ENCODE results near the gene GPX3. TPM values are rescaled to one million over a fixed set of nuclear protein-coding genes. Genes with fewer than 3 reads are reported as not detected.

GPX3 gene, protein sequence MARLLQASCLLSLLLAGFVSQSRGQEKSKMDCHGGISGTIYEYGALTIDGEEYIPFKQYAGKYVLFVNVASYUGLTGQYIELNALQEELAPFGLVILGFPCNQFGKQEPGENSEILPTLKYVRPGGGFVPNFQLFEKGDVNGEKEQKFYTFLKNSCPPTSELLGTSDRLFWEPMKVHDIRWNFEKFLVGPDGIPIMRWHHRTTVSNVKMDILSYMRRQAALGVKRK
- 100 to 1,000 TPM; 447 to 852 (median 690) TPM for total RNA-seq
- 100 to 1,000 TPM; 551 to 766 (median 552) TPM for polyA plus RNA-seq
- long read RNA-seq, donor 1, transcript GPX3-209 (6 exons, 1,478 nt), result minor isoform, 5 of 322 reads
- long read RNA-seq, donor 1, transcript GPX3-201 (5 exons, 1,636 nt), result major isoform, 258 of 322 reads
- long read RNA-seq, donor 1, partial matches to known transcripts, result 30 of 322 reads
- long read RNA-seq, donor 1, other reads (novel, unspliced or antisense), result 26 of 322 reads
- long read RNA-seq, donor 2, transcript GPX3-201 (5 exons, 1,636 nt), result major isoform, 802 of 966 reads
- long read RNA-seq, donor 2, transcript GPX3-209 (6 exons, 1,478 nt), result minor isoform, 15 of 966 reads
- long read RNA-seq, donor 2, transcript GPX3-202 (4 exons, 612 nt), result minor isoform, 22 of 966 reads
- long read RNA-seq, donor 2, partial matches to known transcripts, result 67 of 966 reads
- long read RNA-seq, donor 2, other reads (novel, unspliced or antisense), result 59 of 966 reads

- peak within 1 kb of the TSS; percentile 96 for H3K27ac ChIP-seq
- H3K9me3 ChIP-seq, result no peaks in the 10 kb centered on the region
- intact Hi-C loops (cut with DNase I), result loop anchor here in 1 of 2 donors (10.0 kb wide), 1 partner anchor 654 kb away; no protein-coding TSS in a partner anchor
- H3K27me3 ChIP-seq (ENCODE audit: insufficient read depth in 3 of 3, low read length in 2 of 3), result no peaks in the 10 kb centered on the region
- peak; percentile 96 to 98 for DNase-seq
- H3K4me3 ChIP-seq, result peak within 1 kb of the TSS; percentile 98
- H3K4me1 ChIP-seq, result peaks cover 50% of the 10 kb centered on the region
- no peak for TF ChIP-seq CTCF (IDR thresholded peaks at IDR 0.05)
- 2% methylated on average over 47 to 54 of the region's 54 CpGs for WGBS, 3 donors
- peaks cover 3 to 11% of the 10 kb centered on the region in 2 donors for H3K36me3 ChIP-seq (ENCODE audit: insufficient read depth in 1 of 2, low read depth in 1 of 2)
- peak; percentile 76 to 84 (median 77) for ATAC-seq
Measured at GRCh38 chr5:151020304-151021110, at the start of gene GPX3. TSS of gene GPX3 (plus strand) at chr5:151020591. CDS start at chr5:151020655, 64 bp downstream.

GRCh38 chr5:150978590-150978989, 41.8 kb upstream of the GPX3 start:
- intact Hi-C loops (cut with DNase I), result no loop called here

DNA sequence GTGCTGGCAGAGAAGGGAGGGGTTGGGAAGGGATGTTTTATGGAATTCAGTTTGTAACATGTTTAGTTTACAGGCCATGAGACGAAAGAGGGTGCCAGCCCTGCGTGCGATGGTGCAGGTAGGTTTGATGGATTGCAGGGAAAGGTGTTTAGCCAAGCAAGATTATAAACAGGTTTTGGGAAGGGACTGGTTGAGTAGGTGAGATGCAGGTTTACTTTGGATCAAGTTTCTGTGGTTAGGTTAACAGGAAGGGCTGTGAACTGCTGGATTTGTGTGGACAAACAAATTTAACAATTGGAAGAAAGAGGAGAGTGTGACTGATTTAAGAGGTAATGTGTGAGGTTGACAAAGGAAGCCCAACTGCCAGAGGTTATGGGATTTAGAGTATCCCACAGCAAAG, 32.6 kb upstream of the GPX3 start:
- Histone ChIP-seq H3K4me3 (no peak overlapping the region), H3K27ac (no peak overlapping the region), H3K4me1 (no peaks in the 10 kb centered on the region), H3K9me3 (no peaks in the 10 kb centered on the region), H3K27me3 (ENCODE audit: insufficient read depth in 3 of 3, low read length in 2 of 3) (no peaks in the 10 kb centered on the region), H3K36me3 (ENCODE audit: insufficient read depth in 1 of 2, low read depth in 1 of 2) (no peaks in the 10 kb centered on the region)
- TF ChIP-seq CTCF (IDR thresholded peaks at IDR 0.05), result no peak
- DNase-seq (no peak), ATAC-seq (no peak)
- WGBS, 3 donors, result 80 to 89% (median 86%) methylated on average over 3 of the region's 3 CpGs
- intact Hi-C loops (cut with DNase I), result loop anchor here in 1 of 2 donors (10.0 kb wide), 1 partner anchor 613 kb away; no protein-coding TSS in a partner anchor

More at GRCh38 chr5:150978590-150978989, 41.8 kb upstream of the GPX3 start:
- no peaks in the 10 kb centered on the region for H3K4me1 ChIP-seq
- ATAC-seq, result no peak
- WGBS, 3 donors, result 51 to 54% (median 51%) methylated on average over 3 of the region's 3 CpGs
- TF ChIP-seq CTCF (IDR thresholded peaks at IDR 0.05), result no peak
- H3K4me3 ChIP-seq, result no peak overlapping the region
- H3K36me3 ChIP-seq (ENCODE audit: insufficient read depth in 1 of 2, low read depth in 1 of 2), result no peaks in the 10 kb centered on the region
- H3K27me3 ChIP-seq (ENCODE audit: insufficient read depth in 3 of 3, low read length in 2 of 3), result no peaks in the 10 kb centered on the region
- no peak for DNase-seq
- peaks cover 24% of the 10 kb centered on the region for H3K9me3 ChIP-seq
- H3K27ac ChIP-seq, result no peak overlapping the region

- Histone ChIP-seq H3K27me3 (ENCODE audit: insufficient read depth in 3 of 3, low read length in 2 of 3) (no peaks in the 10 kb centered on the region), H3K4me3 (no peak overlapping the region), H3K27ac (no peak overlapping the region), H3K4me1 (no peaks in the 10 kb centered on the region), H3K36me3 (ENCODE audit: insufficient read depth in 1 of 2, low read depth in 1 of 2) (no peaks in the 10 kb centered on the region), H3K9me3 (no peaks in the 10 kb centered on the region)
- TF ChIP-seq CTCF (IDR thresholded peaks at IDR 0.05), result no peak
- ATAC-seq (peak in 1 of 4 donors; percentile 39), DNase-seq (no peak)
- 61 to 76% (median 72%) methylated on average over 3 of the region's 3 CpGs for WGBS, 3 donors
- intact Hi-C loops (cut with DNase I), result loop anchor here in 1 of 2 donors (10.0 kb wide), 1 partner anchor 615 kb away; no protein-coding TSS in a partner anchor
Measured at GRCh38 chr5:150989695-150990094, 30.7 kb upstream of the GPX3 start.
